ENCODE results near the gene ATAT1. TPM values are rescaled to one million over a fixed set of nuclear protein-coding genes. Genes with fewer than 3 reads are reported as not detected.

ATAT1 gene
- total RNA-seq, 4 donors from 2014 or later: 8.2 to 25.2 (median 15.1) TPM

Small RNAs within 50 kb of the gene (small RNA-seq; reads per million reads assigned to genes)
- 2.5 to 2.9 reads per million in 2 donors for gene MIR877

Other genes starting within 250 kb of the ATAT1 start
- 100 to 1,000 TPM; 313 to 404 (median 383) TPM for gene HLA-E, start 137.4 kb upstream of the ATAT1 start, total RNA-seq
- gene GNL1, start 70.4 kb upstream of the ATAT1 start, total RNA-seq: 10 to 100 TPM; 26.6 to 40.4 (median 33.8) TPM
- 1 to 10 TPM; 1.7 to 9.0 (median 4.8) TPM for gene PRR3, start 69.6 kb upstream of the ATAT1 start, total RNA-seq
- 100 to 1,000 TPM in 1 of 4 donors, 10 to 100 TPM in 3; 38.6 to 328 (median 45.2) TPM for gene ABCF1, start 55.4 kb upstream of the ATAT1 start, total RNA-seq
- gene PPP1R10, start 9.6 kb upstream of the ATAT1 start, total RNA-seq: 10 to 100 TPM; 47.6 to 74.0 (median 61.3) TPM
- 10 to 100 TPM; 35.3 to 59.8 (median 42.5) TPM for gene MRPS18B, start 9.0 kb upstream of the ATAT1 start, total RNA-seq
- 100 to 1,000 TPM in 2 of 4 donors, 10 to 100 TPM in 2; 35.5 to 111 (median 83.8) TPM for gene C6orf136, start 20.3 kb downstream of the ATAT1 start, total RNA-seq
- 10 to 100 TPM; 39.6 to 68.1 (median 58.2) TPM for gene DHX16, start 46.1 kb downstream of the ATAT1 start, total RNA-seq
- gene PPP1R18, start 59.8 kb downstream of the ATAT1 start, total RNA-seq: 10 to 100 TPM in 2 of 4 donors, 1 to 10 TPM in 2; 4.7 to 52.8 (median 9.0) TPM
- 1 to 10 TPM in 2 of 4 donors, not detected in 2; 2.0 to 2.7 TPM for gene NRM, start 64.1 kb downstream of the ATAT1 start, total RNA-seq
- gene MDC1, start 90.4 kb downstream of the ATAT1 start, total RNA-seq: 10 to 100 TPM in 3 of 4 donors, 1 to 10 TPM in 1; 7.5 to 51.2 (median 19.4) TPM
- gene TUBB, start 93.5 kb downstream of the ATAT1 start, total RNA-seq: 100 to 1,000 TPM in 1 of 4 donors, 10 to 100 TPM in 3; 69.9 to 188 (median 95.6) TPM
- 100 to 1,000 TPM in 2 of 4 donors, 10 to 100 TPM in 2; 74.1 to 151 (median 100) TPM for gene FLOT1, start 115.8 kb downstream of the ATAT1 start, total RNA-seq
- 10 to 100 TPM in 3 of 4 donors, 1 to 10 TPM in 1; 6.7 to 16.4 (median 13.2) TPM for gene IER3, start 117.7 kb downstream of the ATAT1 start, total RNA-seq